Iris pigment epithelial cell (primary cell): ENCODE measurements around the gene DDAH1.
A peak's percentile ranks its signal among the peaks of the same experiment; 100 is the strongest.

ENCODE experiments used
- DNase-seq: peaks from one replicate; pipeline ENCODE4 v3.0.0-alpha.2; 2011; ENCODE audit warnings: low read depth

Gene DDAH1

DNA sequence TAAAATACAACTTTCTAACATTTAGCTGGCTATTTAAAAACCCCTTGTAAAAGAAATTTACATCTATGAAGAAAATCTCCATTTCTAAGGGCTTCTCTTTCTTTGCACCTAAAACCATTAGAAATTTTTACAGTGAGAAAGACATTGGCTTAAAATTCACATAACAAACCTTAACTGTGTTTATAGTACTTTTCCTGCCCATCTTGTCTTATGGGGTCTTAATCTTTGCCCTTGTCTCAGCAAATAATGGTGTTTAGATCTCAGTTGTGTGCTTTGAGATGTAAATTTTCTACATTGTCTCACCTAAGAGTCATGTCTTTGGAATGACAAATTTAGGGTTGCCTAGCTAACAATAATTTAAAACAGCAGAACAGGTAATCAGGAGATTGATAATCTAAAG, 71.5 kb downstream of the DDAH1 start:
- DNase-seq = no peak

- no peak for DNase-seq
Measured at GRCh38 chr1:85388416-85388815, 76.5 kb downstream of the DDAH1 start.

DNA sequence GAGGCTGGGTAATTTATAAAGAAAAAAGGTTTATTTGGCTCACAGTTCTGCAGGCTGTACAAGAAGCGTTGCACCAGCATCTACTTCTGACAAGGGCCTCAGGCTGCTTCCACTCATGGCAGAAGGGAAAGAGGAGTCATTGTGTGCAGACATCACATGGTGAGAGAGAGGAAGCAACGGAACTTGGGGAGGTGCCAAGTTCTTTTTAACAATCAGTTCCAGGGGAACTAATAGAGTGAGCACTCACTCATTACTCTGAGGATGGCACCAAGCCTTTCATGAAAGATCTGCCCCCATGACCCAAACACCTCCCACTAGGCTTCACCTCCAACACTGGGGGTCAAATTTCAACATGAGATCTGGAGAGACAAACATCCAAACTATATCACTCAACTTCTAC, 77.2 kb downstream of the DDAH1 start:
- DNase-seq = no peak

GRCh38 chr1:85386068-85386722, 78.8 kb downstream of the DDAH1 start:
- no peak for DNase-seq

DNA sequence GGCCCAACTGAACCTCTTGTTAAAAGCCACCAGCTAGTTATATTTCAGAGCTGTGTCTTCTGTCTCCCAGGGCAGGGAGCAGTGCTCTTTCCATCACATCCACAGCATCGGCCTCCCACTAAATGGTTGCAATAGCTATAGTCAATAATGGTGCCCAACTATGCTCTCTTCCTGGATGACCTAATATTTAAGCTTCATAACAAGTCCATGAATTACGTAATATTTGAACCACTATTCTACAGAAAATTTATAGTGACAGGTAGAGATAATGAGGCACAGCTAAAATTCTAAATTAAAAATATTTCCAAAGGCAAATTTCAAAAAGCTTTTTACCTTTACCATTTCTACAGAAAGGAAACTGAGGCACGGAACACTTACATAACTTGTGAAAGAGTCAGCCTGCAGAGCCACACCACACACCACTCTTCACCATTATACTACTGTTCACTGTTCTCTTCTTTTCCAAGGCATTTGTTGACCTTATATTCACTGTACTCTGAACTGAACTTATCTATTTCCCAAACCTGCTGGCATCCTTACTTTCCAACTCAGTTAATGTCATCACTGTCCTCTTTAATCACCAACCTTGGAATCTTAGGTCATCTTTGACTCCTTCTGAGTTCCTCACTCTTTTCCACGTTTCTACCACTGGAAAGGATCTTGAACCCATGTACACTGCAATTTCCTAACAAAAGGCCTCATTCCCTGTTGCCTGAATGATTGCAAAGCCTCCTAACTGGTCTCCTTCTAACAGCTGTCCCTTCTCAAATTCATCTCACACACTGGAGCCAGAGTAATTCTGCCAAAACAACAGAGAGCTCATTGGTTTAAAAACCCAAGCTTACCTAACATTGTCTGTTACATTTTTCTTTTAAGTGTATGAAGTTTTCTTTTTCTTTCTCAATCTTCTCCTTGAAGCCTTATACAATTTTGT, 85.5 kb downstream of the DDAH1 start:
- DNase-seq = no peak

DNA sequence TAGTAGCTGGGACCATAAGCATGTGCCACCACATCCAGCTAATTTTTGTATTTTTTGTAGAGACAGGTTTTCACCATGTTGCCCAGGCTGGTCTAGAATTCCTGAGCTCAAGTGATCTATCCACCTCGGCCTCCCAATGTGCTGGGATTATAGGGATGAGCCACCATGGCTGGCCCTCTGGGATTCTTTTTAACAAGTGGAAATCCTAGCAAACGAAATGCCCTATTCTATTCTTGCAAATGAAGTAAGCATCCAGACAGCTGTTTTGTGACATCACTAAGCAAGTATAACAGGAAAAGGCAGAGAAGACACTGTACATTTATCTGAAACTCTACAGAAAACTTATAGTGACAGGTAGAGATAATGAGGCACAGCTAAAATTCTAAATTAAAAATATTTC, 86.4 kb downstream of the DDAH1 start:
- no peak for DNase-seq

GRCh38 chr1:85376356-85376755, 88.6 kb downstream of the DDAH1 start:
- no peak for DNase-seq

GRCh38 chr1:85375493-85375892, 89.5 kb downstream of the DDAH1 start:
- DNase-seq = no peak

- peak; percentile 97 for DNase-seq
Measured at GRCh38 chr1:85374160-85374559, 90.8 kb downstream of the DDAH1 start.

DNA sequence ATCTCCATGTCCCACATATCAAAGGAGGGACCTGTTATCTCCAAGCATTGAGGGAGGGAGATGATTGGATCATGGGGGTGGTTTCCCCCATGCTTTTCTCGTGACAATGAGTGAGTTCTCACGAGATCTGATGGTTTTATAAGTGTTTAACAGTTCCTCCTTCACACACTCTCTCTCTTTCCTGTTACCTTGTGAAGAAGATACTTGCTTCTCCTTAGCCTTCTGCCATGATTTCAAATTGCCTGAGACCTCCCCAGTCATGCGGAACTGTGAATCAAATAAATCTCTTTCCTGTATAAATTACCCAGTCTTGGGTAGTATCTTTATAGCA, 91.6 kb downstream of the DDAH1 start:
- peak; percentile 37 for DNase-seq

GRCh38 chr1:85372683-85373377, 92.1 kb downstream of the DDAH1 start:
- DNase-seq = peak; percentile 93

DNA sequence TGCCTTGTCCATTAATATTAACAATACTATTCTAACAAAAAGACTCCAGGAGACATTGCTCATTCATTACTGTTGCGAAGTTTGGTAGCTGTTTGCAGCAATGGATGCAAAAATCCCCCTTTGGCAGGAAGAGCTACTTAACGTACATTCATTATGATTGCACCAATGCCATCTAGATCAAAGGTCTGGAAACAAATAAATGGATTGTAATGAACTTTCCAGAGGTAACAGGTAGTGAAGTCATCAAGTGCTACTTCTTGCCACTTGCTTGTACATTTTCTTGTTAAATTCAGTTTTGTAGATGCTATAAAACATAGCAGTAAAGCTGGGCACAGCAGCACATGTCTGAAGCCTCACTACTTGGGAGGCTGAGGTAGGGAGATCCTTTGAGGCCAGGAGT, 93.9 kb downstream of the DDAH1 start:
- peak; percentile 56 for DNase-seq

DNA sequence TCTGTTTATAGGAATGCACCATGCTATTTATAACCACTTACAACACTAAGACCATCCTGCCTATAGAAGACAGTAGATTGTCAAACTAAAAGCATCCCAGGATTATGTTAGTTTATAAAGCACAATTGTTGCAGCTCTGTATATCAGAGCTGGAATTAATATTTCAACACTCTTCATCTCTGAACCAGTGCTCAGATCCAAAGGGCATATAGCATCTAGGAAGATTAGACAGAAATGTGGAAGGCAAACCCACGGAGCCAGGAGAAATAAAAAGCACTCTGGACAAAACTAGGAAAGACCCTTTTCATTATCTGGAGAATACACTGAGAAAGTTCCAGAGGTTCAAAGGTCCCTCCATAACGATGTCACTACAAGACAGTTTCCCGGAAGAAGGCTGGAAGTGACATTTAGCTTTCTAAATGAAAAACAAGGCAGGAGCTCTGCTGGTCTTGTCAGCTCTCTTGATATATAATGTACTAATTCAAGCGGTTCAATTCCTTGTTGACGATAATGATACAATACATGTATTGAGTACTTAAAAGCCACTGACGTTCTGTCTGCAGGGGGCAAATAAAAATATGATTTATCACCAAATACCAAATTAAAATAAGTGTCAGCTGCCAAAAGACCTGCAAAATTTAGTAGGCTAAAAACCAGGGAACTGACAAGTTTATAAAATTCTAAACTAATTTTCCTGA, 96.7 kb downstream of the DDAH1 start:
- no peak for DNase-seq

- DNase-seq = peak; percentile 91
Measured at GRCh38 chr1:85366391-85367170, 98.4 kb downstream of the DDAH1 start.

DNA sequence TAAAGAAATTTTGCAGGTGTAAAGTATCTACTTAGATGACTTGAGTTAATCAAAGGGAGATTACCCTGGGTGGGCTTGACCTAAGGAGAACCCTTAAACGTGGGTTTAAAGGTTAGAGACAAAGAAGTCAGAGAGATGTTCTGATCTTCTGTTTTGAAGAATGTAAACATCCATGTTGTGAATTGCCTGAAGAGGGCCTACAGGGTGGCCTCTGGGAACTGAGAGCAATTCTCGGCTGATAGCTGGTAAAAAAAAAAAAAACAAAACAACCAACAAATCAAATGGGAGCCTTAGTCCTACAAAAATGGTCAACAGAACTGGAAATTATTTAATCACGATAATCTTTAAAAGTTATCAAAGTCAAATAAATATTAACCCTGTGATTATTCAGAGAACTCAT, 99.1 kb downstream of the DDAH1 start:
- no peak for DNase-seq

- DNase-seq = no peak
Measured at GRCh38 chr1:85363521-85363920, 101.4 kb downstream of the DDAH1 start.

GRCh38 chr1:85363092-85363491, 101.9 kb downstream of the DDAH1 start:
- DNase-seq = no peak

- no peak for DNase-seq
Measured at GRCh38 chr1:85361606-85362296, 103.2 kb downstream of the DDAH1 start.

DNA sequence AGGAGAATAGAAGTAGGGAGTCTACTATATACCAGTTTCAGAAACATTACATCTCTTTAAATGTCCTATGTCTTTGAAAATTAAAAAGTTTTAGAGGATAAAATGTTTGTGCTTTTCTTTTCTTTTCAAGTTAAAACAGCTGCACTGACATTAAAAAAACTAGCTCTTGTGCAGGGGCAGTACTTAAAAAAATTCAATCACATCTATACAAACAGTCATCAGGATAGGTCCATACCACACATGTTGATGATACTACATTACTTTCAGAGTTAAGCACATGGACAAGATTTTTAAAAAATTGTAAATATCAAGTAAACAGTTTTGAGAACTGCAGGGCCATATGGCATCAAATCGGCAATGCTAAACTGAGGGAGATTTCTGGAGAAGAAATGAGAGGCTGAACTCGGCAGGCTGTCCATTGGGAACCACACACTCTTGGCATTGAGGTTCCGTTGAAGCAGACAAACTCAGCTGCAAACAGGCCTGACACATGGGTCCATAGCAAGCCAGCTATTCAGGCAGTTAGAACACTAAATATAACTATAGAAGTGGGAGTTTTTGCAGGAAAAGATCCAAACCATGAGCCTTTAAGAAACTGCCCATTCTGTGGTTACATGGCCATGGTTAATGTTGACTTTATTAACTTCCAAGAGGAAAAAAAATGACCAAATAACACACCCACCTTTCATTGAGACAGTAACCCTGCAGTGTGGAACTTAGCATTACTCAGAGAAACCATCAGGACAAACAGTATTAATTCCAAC, 104.0 kb downstream of the DDAH1 start:
- DNase-seq = peak; percentile 62
